ENCODE results near the gene ABHD12. TPM values are rescaled to one million over a fixed set of nuclear protein-coding genes. Genes with fewer than 3 reads are reported as not detected.
"Not testable (repeated sequence)": the region's sequence is repeated elsewhere in the genome, so short reads cannot be mapped to it uniquely, and the experiment has no call there.

The ABHD12 gene
- polyA plus RNA-seq, 3 donors from 2014 or later: 41.8 to 77.8 (median 49.2) TPM

- Mint-ChIP-seq H3K4me3 (no peak overlapping the region), H3K36me3 (peaks cover 5 to 10% (median 8%) of the 10 kb centered on the region in 3 donors), H3K4me1 (peaks cover 14 to 31% of the 10 kb centered on the region in 2 donors), H3K9me3 (peaks cover 0 to 2% (median 0%) of the 10 kb centered on the region in 6 donors), H3K27ac (peak overlapping the region in 2 of 6 donors; percentile 36 to 55), H3K27me3 (ENCODE audit: low read depth in 3 of 3) (peaks cover 0 to 2% (median 0%) of the 10 kb centered on the region in 3 donors)
- no peak for DNase-seq
These were observed 53.8 kb downstream of the ABHD12 start for GRCh38 chr20:25336561-25337422.

GRCh38 chr20:25334972-25335371 is 55.7 kb downstream of the ABHD12 start:
- not testable (repeated sequence) for DNase-seq; H3K27me3 Mint-ChIP-seq (ENCODE audit: low read depth in 3 of 3); H3K27ac Mint-ChIP-seq; H3K9me3 Mint-ChIP-seq; H3K36me3 Mint-ChIP-seq; H3K4me3 Mint-ChIP-seq
- H3K4me1 Mint-ChIP-seq: peaks cover 7 to 24% of the 10 kb centered on the region in 2 donors

- peak overlapping the region in 1 of 6 donors; percentile 67 for H3K27ac Mint-ChIP-seq
- DNase-seq: no peak
- H3K4me3 Mint-ChIP-seq: no peak overlapping the region
- no peaks in the 10 kb centered on the region for H3K27me3 Mint-ChIP-seq (ENCODE audit: low read depth in 3 of 3)
- H3K9me3 Mint-ChIP-seq: peaks cover 0 to 4% (median 0%) of the 10 kb centered on the region in 6 donors
- H3K4me1 Mint-ChIP-seq: peaks cover 14 to 17% of the 10 kb centered on the region in 2 donors
- H3K36me3 Mint-ChIP-seq: peaks cover 0 to 6% (median 3%) of the 10 kb centered on the region in 3 donors
These were observed 61.6 kb downstream of the ABHD12 start for GRCh38 chr20:25328954-25329498.

- peaks cover 0 to 4% (median 0%) of the 10 kb centered on the region in 6 donors for H3K9me3 Mint-ChIP-seq
- H3K27me3 Mint-ChIP-seq (ENCODE audit: low read depth in 3 of 3): no peaks in the 10 kb centered on the region
- no peak overlapping the region for H3K4me3 Mint-ChIP-seq
- peaks cover 25 to 31% of the 10 kb centered on the region in 2 donors for H3K4me1 Mint-ChIP-seq
- DNase-seq: no peak
- peaks cover 0 to 6% (median 3%) of the 10 kb centered on the region in 3 donors for H3K36me3 Mint-ChIP-seq
- H3K27ac Mint-ChIP-seq: peak overlapping the region in 3 of 6 donors; percentile 11 to 31 (median 20)
These were observed 63.0 kb downstream of the ABHD12 start for GRCh38 chr20:25327521-25328235.

- Mint-ChIP-seq H3K4me3 (no peak overlapping the region), H3K9me3 (peaks cover 0 to 2% (median 0%) of the 10 kb centered on the region in 6 donors), H3K27me3 (ENCODE audit: low read depth in 3 of 3) (peaks cover 0 to 1% (median 0%) of the 10 kb centered on the region in 3 donors), H3K4me1 (peaks cover 36 to 45% of the 10 kb centered on the region in 2 donors), H3K27ac (no peak overlapping the region), H3K36me3 (peaks cover 0 to 6% (median 3%) of the 10 kb centered on the region in 3 donors)
- no peak for DNase-seq
These were observed 64.6 kb downstream of the ABHD12 start for GRCh38 chr20:25325997-25326396.

GRCh38 chr20:25325073-25325472 is 65.6 kb downstream of the ABHD12 start:
- DNase-seq: no peak
- H3K4me3 Mint-ChIP-seq: no peak overlapping the region
- peaks cover 0 to 2% (median 0%) of the 10 kb centered on the region in 6 donors for H3K9me3 Mint-ChIP-seq
- H3K4me1 Mint-ChIP-seq: peaks cover 42 to 47% of the 10 kb centered on the region in 2 donors
- peak overlapping the region in 3 of 6 donors; percentile 60 to 73 (median 64) for H3K27ac Mint-ChIP-seq
- H3K27me3 Mint-ChIP-seq (ENCODE audit: low read depth in 3 of 3): peaks cover 0 to 1% (median 0%) of the 10 kb centered on the region in 3 donors
- peaks cover 0 to 6% (median 3%) of the 10 kb centered on the region in 3 donors for H3K36me3 Mint-ChIP-seq

- H3K36me3 Mint-ChIP-seq: peaks cover 0 to 3% (median 1%) of the 10 kb centered on the region in 3 donors
- peaks cover 40 to 47% of the 10 kb centered on the region in 2 donors for H3K4me1 Mint-ChIP-seq
- no peaks in the 10 kb centered on the region for H3K9me3 Mint-ChIP-seq
- no peak for DNase-seq
- peaks cover 0 to 1% (median 0%) of the 10 kb centered on the region in 3 donors for H3K27me3 Mint-ChIP-seq (ENCODE audit: low read depth in 3 of 3)
- no peak overlapping the region for H3K4me3 Mint-ChIP-seq
- peak overlapping the region; percentile 16 to 64 (median 40) for H3K27ac Mint-ChIP-seq
These were observed 66.2 kb downstream of the ABHD12 start for GRCh38 chr20:25324412-25324811.

GRCh38 chr20:25323496-25324246 is 67.0 kb downstream of the ABHD12 start:
- Mint-ChIP-seq H3K27me3 (ENCODE audit: low read depth in 3 of 3) (peaks cover 0 to 1% (median 0%) of the 10 kb centered on the region in 3 donors), H3K36me3 (peaks cover 0 to 3% (median 0%) of the 10 kb centered on the region in 3 donors), H3K4me1 (peaks cover 39 to 46% of the 10 kb centered on the region in 2 donors), H3K27ac (peak overlapping the region; percentile 37 to 75 (median 56)), H3K9me3 (no peaks in the 10 kb centered on the region), H3K4me3 (peak overlapping the region in 1 of 5 donors; percentile 5)
- DNase-seq: no peak

- Mint-ChIP-seq H3K36me3 (peaks cover 0 to 7% (median 0%) of the 10 kb centered on the region in 3 donors), H3K9me3 (peaks cover 0 to 2% (median 0%) of the 10 kb centered on the region in 6 donors), H3K27ac (peak overlapping the region; percentile 89 to 96 (median 94)), H3K4me1 (peaks cover 39 to 46% of the 10 kb centered on the region in 2 donors), H3K4me3 (peak overlapping the region; percentile 52 to 81 (median 71)), H3K27me3 (ENCODE audit: low read depth in 3 of 3) (peaks cover 0 to 5% (median 0%) of the 10 kb centered on the region in 3 donors)
- DNase-seq: no peak
These were observed 68.6 kb downstream of the ABHD12 start for GRCh38 chr20:25321991-25322390.

GRCh38 chr20:25321262-25321831 is 69.3 kb downstream of the ABHD12 start:
- peaks cover 38 to 46% of the 10 kb centered on the region in 2 donors for H3K4me1 Mint-ChIP-seq
- peaks cover 0 to 5% (median 0%) of the 10 kb centered on the region in 3 donors for H3K27me3 Mint-ChIP-seq (ENCODE audit: low read depth in 3 of 3)
- H3K4me3 Mint-ChIP-seq: peak overlapping the region; percentile 52 to 81 (median 71)
- H3K27ac Mint-ChIP-seq: peak overlapping the region; percentile 89 to 96 (median 94)
- DNase-seq: peak; percentile 77 to 81 (median 79)
- H3K36me3 Mint-ChIP-seq: peaks cover 0 to 7% (median 0%) of the 10 kb centered on the region in 3 donors
- H3K9me3 Mint-ChIP-seq: peaks cover 0 to 2% (median 0%) of the 10 kb centered on the region in 6 donors

- Mint-ChIP-seq H3K27ac (peak overlapping the region; percentile 89 to 96 (median 94)), H3K36me3 (peaks cover 0 to 5% (median 4%) of the 10 kb centered on the region in 3 donors), H3K27me3 (ENCODE audit: low read depth in 3 of 3) (peaks cover 0 to 5% (median 0%) of the 10 kb centered on the region in 3 donors), H3K9me3 (peaks cover 0 to 2% (median 0%) of the 10 kb centered on the region in 6 donors), H3K4me3 (peak overlapping the region in 2 of 5 donors; percentile 27 to 81), H3K4me1 (peaks cover 36 to 53% of the 10 kb centered on the region in 2 donors)
- no peak for DNase-seq
These were observed 70.4 kb downstream of the ABHD12 start for GRCh38 chr20:25320035-25320800.
